Breast epithelium (tissue), 3 donors: Measurements from ENCODE around the gene RERE.

ENCODE experiments used
- CTCF ChIP-seq, 3 donors: fragments of 450-650 bp; IDR thresholded peaks; one replicate each; pipeline ENCODE4 v1.5.1; 2016 to 2017; ENCODE audit warnings: antibody characterized with exemption in 3 of 3, mild to moderate bottlenecking in 3 of 3, moderate library complexity in 3 of 3
- POLR2A ChIP-seq: fragments of 450-650 bp; IDR thresholded peaks from one replicate; pipeline ENCODE4 v1.6.1; 2016; ENCODE audit warnings: antibody characterized with exemption, mild to moderate bottlenecking, moderate library complexity
- POLR2AphosphoS5 ChIP-seq, 3 donors: sonication (generic); formaldehyde crosslinking; IDR thresholded peaks; one replicate each; pipeline ENCODE4 v1.6.1; 2017; ENCODE audit warnings: antibody characterized with exemption in 3 of 3

- no peak for TF ChIP-seq POLR2A
- TF ChIP-seq CTCF (IDR thresholded peaks at IDR 0.05) = no peak
- no peak for TF ChIP-seq POLR2AphosphoS5 (IDR thresholded peaks at IDR 0.05)
Measured at GRCh38 chr1:8589571-8589970, 227.9 kb downstream of the RERE start.
